ENCODE results near the gene OR6B1.
"Not testable (repeated sequence)": the region's sequence is repeated elsewhere in the genome, so short reads cannot be mapped to it uniquely, and the experiment has no call there.

Gene OR6B1

DNA sequence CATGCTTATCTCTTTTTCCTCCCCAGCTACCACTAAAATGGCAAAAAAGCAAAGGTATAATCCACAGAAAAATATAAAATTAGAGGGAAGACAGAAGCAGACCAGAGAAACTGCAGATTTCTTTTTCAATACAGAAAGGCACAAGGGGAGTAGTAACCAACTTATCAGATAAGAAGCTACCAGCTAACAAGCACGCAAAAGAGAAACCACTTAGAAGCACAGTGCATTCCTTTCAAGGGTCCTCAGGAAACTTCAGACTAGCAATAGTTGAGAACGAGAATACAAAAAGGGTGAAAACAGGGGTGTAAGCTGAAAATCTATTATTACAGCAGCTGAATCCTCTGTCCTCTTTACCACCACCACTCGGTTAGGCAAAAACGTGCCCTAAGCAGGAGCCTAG, 38.8 kb downstream of the OR6B1 start:
- no peak for DNase-seq (ENCODE audit: low spot score)

GRCh38 chr7:144048648-144049047, 48.5 kb downstream of the OR6B1 start, which contains the start of gene OR2A5:
OR2A5 (plus strand) TSS chr7:144048948; CDS start chr7:144050402, 1,454 bp downstream.
- DNase-seq (ENCODE audit: low spot score) = no peak

GRCh38 chr7:144049491-144049890, 49.4 kb downstream of the OR6B1 start:
- no peak for DNase-seq (ENCODE audit: low spot score)

GRCh38 chr7:144050093-144050492, 50.0 kb downstream of the OR6B1 start:
- DNase-seq (ENCODE audit: low spot score) = no peak

- not testable (repeated sequence) for DNase-seq (ENCODE audit: low spot score)
Observed at GRCh38 chr7:144050884-144051283, 50.8 kb downstream of the OR6B1 start.

GRCh38 chr7:144057954-144058353, 57.8 kb downstream of the OR6B1 start:
- peak; percentile 13 for DNase-seq (ENCODE audit: low spot score)
